OCI-LY3 (cell line): ENCODE results near the gene LAMC3.

Experiments
- H2AFZ ChIP-seq: fragments of 200-600, 300-600 bp; shearing (Covaris generic); 2 replicates; pipeline ENCODE4 v1.6.0; 2014; ENCODE audit warnings: antibody characterized with exemption, low read depth, low read length
- H3K27ac ChIP-seq: fragments of 200-600, 300-600 bp; sonication (generic); 2 replicates; pipeline ENCODE4 v1.5.1; 2014; ENCODE audit warnings: mild to moderate bottlenecking, low read length, moderate library complexity, mixed read lengths
- H3K27me3 ChIP-seq: fragments of 200-600, 300-600 bp; sonication (generic); 2 replicates; pipeline ENCODE4 v1.6.1; 2014; ENCODE audit warnings: low read depth, low read length, mixed read lengths
- H3K36me3 ChIP-seq: fragments of 200-600, 300-600 bp; sonication (generic); replicated peaks from 2 replicates; pipeline ENCODE3; 2014; ENCODE audit warnings: low read depth, low read length, mixed read lengths
- H3K4me1 ChIP-seq: fragments of 300-600, 200-600 bp; sonication (generic); 2 replicates; pipeline ENCODE4 v1.6.1; 2014; ENCODE audit warnings: low read length, mixed read lengths
- H3K4me2 ChIP-seq: fragments of 200-600, 300-600 bp; sonication (generic); 2 replicates; pipeline ENCODE4 v1.6.1; 2014; ENCODE audit warnings: low read length, mixed read lengths
- H3K4me3 ChIP-seq: fragments of 300-600, 200-600 bp; sonication (generic); 2 replicates; pipeline ENCODE4 v1.5.1; 2014; ENCODE audit warnings: antibody characterized with exemption, mild to moderate bottlenecking, low read length, moderate library complexity
- H3K79me2 ChIP-seq: fragments of 300-600, 200-600 bp; shearing (Covaris generic); 2 replicates; pipeline ENCODE4 v1.6.1; 2014; ENCODE audit warnings: mild to moderate bottlenecking, low read length, mixed read lengths
- H3K9ac ChIP-seq: fragments of 300-600, 200-600 bp; shearing (Covaris generic); 2 replicates; pipeline ENCODE4 v1.6.0; 2014; ENCODE audit warnings: mild to moderate bottlenecking, low read length, moderate library complexity
- H3K9me3 ChIP-seq: fragments of 200-600, 300-600 bp; shearing (Covaris generic); 2 replicates; pipeline ENCODE4 v1.6.1; 2014; ENCODE audit warnings: low read length, mixed read lengths; ENCODE audit not compliant: insufficient read depth
- H4K20me1 ChIP-seq: fragments of 200-600, 300-600 bp; sonication (generic); 2 replicates; pipeline ENCODE4 v1.6.1; 2016; ENCODE audit warnings: low read length, mixed read lengths; ENCODE audit not compliant: insufficient read depth
- EZH2phosphoT487 ChIP-seq: fragments of 200-600 bp; shearing (Covaris generic); IDR thresholded peaks from 2 replicates; pipeline ENCODE4 v1.6.1; 2018; ENCODE audit warnings: antibody characterized with exemption, mixed run types, low read depth
- TF ChIP-seq, protein P1 (sequence below): fragments of 200-600, 300-600 bp; sonication (generic); IDR thresholded peaks from 2 replicates; pipeline ENCODE4 v1.5.1; 2014; ENCODE audit warnings: antibody characterized with exemption, low read length, low read depth

Gene LAMC3

DNA sequence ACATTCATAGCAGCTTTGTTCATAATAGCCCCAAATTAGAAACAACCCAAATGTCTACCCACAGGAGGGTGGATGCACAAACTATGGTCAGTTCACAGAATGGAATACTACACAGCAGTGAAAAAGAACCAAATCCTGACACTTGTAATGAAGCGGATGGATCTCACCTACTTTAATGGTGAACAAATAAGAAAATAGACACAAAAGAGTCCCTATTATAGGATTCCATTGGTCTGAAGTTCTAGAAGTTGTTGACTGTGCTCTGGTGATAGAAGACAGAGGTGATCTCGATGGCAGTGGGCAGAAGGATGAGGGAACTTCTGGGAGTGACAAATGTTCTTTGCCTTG is 20.6 kb upstream of the LAMC3 start:
- Histone ChIP-seq H3K9me3 (no peaks in the 10 kb centered on the region), H4K20me1 (no peaks in the 10 kb centered on the region), H3K4me2 (no peak overlapping the region), H3K4me3 (no peak overlapping the region), H3K79me2 (no peaks in the 10 kb centered on the region), H2AFZ (no peak overlapping the region), H3K27ac (no peak overlapping the region), H3K9ac (no peak overlapping the region), H3K4me1 (no peaks in the 10 kb centered on the region), H3K27me3 (peaks cover 4% of the 10 kb centered on the region), H3K36me3 (no peaks in the 10 kb centered on the region)
- TF ChIP-seq, protein P1, sequence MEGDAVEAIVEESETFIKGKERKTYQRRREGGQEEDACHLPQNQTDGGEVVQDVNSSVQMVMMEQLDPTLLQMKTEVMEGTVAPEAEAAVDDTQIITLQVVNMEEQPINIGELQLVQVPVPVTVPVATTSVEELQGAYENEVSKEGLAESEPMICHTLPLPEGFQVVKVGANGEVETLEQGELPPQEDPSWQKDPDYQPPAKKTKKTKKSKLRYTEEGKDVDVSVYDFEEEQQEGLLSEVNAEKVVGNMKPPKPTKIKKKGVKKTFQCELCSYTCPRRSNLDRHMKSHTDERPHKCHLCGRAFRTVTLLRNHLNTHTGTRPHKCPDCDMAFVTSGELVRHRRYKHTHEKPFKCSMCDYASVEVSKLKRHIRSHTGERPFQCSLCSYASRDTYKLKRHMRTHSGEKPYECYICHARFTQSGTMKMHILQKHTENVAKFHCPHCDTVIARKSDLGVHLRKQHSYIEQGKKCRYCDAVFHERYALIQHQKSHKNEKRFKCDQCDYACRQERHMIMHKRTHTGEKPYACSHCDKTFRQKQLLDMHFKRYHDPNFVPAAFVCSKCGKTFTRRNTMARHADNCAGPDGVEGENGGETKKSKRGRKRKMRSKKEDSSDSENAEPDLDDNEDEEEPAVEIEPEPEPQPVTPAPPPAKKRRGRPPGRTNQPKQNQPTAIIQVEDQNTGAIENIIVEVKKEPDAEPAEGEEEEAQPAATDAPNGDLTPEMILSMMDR = no peak
- no peak for TF ChIP-seq EZH2phosphoT487

DNA sequence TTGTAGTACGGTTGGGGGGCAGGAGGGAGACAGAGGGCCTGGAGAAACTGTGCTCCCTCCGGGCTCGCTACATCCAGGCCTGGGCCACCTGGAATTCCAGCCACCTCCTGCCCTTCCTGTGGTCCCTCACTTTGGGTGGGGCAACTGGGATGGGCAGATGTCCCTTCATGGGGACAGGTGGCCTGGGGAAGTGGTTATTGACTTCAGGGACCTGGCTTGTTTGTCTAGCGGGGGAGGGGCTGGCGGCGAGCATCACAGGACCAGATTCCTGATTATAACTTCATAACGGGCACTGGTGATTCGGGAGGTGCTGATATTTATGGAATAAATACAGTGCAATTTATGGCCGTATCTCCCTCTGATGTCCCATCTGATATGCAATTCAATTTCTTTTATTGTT is 20.1 kb upstream of the LAMC3 start:
- no peak overlapping the region for H3K9ac ChIP-seq

DNA sequence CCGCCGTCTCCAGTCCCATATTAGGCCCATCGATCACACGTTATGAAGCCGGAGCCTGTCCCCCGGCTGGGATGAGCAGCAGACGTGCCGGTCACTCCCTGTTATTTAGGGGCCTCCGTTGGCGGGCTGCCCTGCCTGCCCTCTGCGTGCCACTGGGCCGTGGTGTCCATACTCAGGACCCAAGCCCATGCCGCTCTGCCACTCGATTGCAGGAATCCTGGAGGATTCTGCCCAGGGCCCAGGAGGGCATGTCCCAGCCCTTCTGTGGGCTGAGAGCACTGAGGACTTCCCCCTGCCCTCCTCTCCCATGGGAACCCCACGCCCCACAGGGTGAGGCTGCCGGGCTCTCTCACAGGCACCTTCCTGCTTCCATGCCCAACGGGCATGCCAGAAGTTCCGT is 19.6 kb upstream of the LAMC3 start:
- Histone ChIP-seq H3K4me3 (no peak overlapping the region), H3K4me2 (no peak overlapping the region), H2AFZ (no peak overlapping the region), H3K79me2 (no peaks in the 10 kb centered on the region), H3K36me3 (no peaks in the 10 kb centered on the region), H3K27ac (no peak overlapping the region), H3K9ac (no peak overlapping the region), H4K20me1 (no peaks in the 10 kb centered on the region), H3K4me1 (no peaks in the 10 kb centered on the region), H3K27me3 (peaks cover 4% of the 10 kb centered on the region), H3K9me3 (no peaks in the 10 kb centered on the region)
- no peak for TF ChIP-seq EZH2phosphoT487

More for the DNA sequence above, 20.1 kb upstream of the LAMC3 start:
- H3K4me1 ChIP-seq = no peaks in the 10 kb centered on the region
- no peak overlapping the region for H3K4me2 ChIP-seq
- H3K27me3 ChIP-seq = peaks cover 4% of the 10 kb centered on the region
- no peaks in the 10 kb centered on the region for H3K36me3 ChIP-seq
- H3K27ac ChIP-seq = no peak overlapping the region
- TF ChIP-seq EZH2phosphoT487 = no peak
- TF ChIP-seq, protein P1 = no peak
- no peaks in the 10 kb centered on the region for H4K20me1 ChIP-seq
- H3K4me3 ChIP-seq = no peak overlapping the region
- H2AFZ ChIP-seq = no peak overlapping the region
- H3K79me2 ChIP-seq = no peaks in the 10 kb centered on the region
- no peaks in the 10 kb centered on the region for H3K9me3 ChIP-seq

DNA sequence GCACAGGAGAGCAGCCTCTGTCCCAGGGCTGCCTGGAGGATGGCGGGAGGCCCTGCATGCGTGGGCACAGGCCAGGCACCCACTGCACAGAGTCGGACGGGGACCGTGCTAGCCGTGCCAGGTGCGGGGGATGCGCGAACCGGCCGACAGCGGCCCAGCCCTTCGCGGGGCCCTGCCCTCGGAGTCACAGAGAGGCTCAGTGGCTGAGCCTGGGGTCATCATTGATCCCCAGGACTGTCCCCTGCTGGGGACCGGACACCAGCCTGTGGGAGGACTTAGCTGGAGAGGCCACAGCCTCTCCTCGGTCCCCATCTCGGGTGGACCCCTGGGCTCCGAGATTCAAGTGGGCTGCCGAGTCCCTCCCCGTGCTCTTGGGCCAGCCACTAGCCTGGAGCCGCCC is 19.1 kb upstream of the LAMC3 start:
- Histone ChIP-seq H3K9ac (no peak overlapping the region), H3K36me3 (no peaks in the 10 kb centered on the region), H3K79me2 (no peaks in the 10 kb centered on the region), H3K4me2 (no peak overlapping the region), H3K27ac (no peak overlapping the region), H3K9me3 (no peaks in the 10 kb centered on the region), H3K27me3 (peaks cover 4% of the 10 kb centered on the region), H3K4me3 (no peak overlapping the region), H4K20me1 (no peaks in the 10 kb centered on the region), H2AFZ (no peak overlapping the region), H3K4me1 (no peaks in the 10 kb centered on the region)
- no peak for TF ChIP-seq EZH2phosphoT487
- TF ChIP-seq, protein P1 = no peak
